ENCODE data around the gene MATN3. TPM values are rescaled to one million over a fixed set of nuclear protein-coding genes. Genes with fewer than 3 reads are reported as not detected.

Gene MATN3
- polyA plus RNA-seq, 1 donor (not counting 4 experiments of a cell fraction or from before 2014, with no cell fraction given): 1.4 TPM

GRCh38 chr2:20061476-20061875, 49.0 kb upstream of the MATN3 start:
- peaks cover 21% of the 10 kb centered on the region for H3K4me1 ChIP-seq (ENCODE audit: control insufficient read depth, extremely low read depth, insufficient read depth, low read length)
- dilution Hi-C loops (cut with MboI; ENCODE audit: extremely low pct_ligation_motif_present, low sequenced_read_pairs): no loop called here
- H3K9ac ChIP-seq (ENCODE audit: control insufficient read depth, extremely low read depth, insufficient read depth, low read length): no peak overlapping the region
- no peaks in the 10 kb centered on the region for H3K27me3 ChIP-seq (ENCODE audit: control insufficient read depth, extremely low read depth, insufficient read depth, low read length)
- no peaks in the 10 kb centered on the region for H3K79me2 ChIP-seq (ENCODE audit: control insufficient read depth, insufficient read depth, low read length)
- no peaks in the 10 kb centered on the region for H3K36me3 ChIP-seq (ENCODE audit: control insufficient read depth in 2 of 2, extremely low read depth in 1 of 2, insufficient read depth in 2 of 2, low read length in 2 of 2)
- H3K9me3 ChIP-seq (ENCODE audit: control insufficient read depth, low read depth, low read length): no peaks in the 10 kb centered on the region
- no peak for TF ChIP-seq EZH2 (IDR thresholded peaks at IDR 0.05; ENCODE audit: low read length)
- TF ChIP-seq CTCF (optimal IDR thresholded peaks at IDR 0.05 in 1 of 3, IDR thresholded peaks at IDR 0.05 in 1 of 3, conservative IDR thresholded peaks at IDR 0.05 in 1 of 3; ENCODE audit: extremely low read depth in 1 of 3, insufficient read depth in 2 of 3, low read length in 3 of 3): no peak
- no peak for FAIRE-seq
- H3K9me1 ChIP-seq (ENCODE audit: control insufficient read depth, extremely low read depth, insufficient read depth, low read length): no peaks in the 10 kb centered on the region
- H2AFZ ChIP-seq (ENCODE audit: control insufficient read depth, low read length): no peak overlapping the region
- no peak for DNase-seq (ENCODE audit: low read depth, low spot score)
- H4K20me1 ChIP-seq (ENCODE audit: control insufficient read depth, extremely low read depth, insufficient read depth, low read length): no peaks in the 10 kb centered on the region
- H3K27ac ChIP-seq (ENCODE audit: control insufficient read depth, insufficient read depth, low read length): no peak overlapping the region
- H3K4me3 ChIP-seq (ENCODE audit: control insufficient read depth in 2 of 3, extremely low read depth in 1 of 3, insufficient read depth in 2 of 3, low read depth in 1 of 3, low read length in 3 of 3): no peak overlapping the region
- H3K4me2 ChIP-seq (ENCODE audit: control insufficient read depth, extremely low read depth, insufficient read depth, low read depth, low read length): no peak overlapping the region

GRCh38 chr2:20060106-20060505, 47.6 kb upstream of the MATN3 start:
- Histone ChIP-seq H3K36me3 (ENCODE audit: control insufficient read depth in 2 of 2, extremely low read depth in 1 of 2, insufficient read depth in 2 of 2, low read length in 2 of 2) (no peaks in the 10 kb centered on the region), H3K4me3 (ENCODE audit: control insufficient read depth in 2 of 3, extremely low read depth in 1 of 3, insufficient read depth in 2 of 3, low read depth in 1 of 3, low read length in 3 of 3) (no peak overlapping the region), H3K9me1 (ENCODE audit: control insufficient read depth, extremely low read depth, insufficient read depth, low read length) (no peaks in the 10 kb centered on the region), H2AFZ (ENCODE audit: control insufficient read depth, low read length) (no peak overlapping the region), H4K20me1 (ENCODE audit: control insufficient read depth, extremely low read depth, insufficient read depth, low read length) (no peaks in the 10 kb centered on the region), H3K79me2 (ENCODE audit: control insufficient read depth, insufficient read depth, low read length) (no peaks in the 10 kb centered on the region), H3K4me2 (ENCODE audit: control insufficient read depth, extremely low read depth, insufficient read depth, low read depth, low read length) (no peak overlapping the region), H3K4me1 (ENCODE audit: control insufficient read depth, extremely low read depth, insufficient read depth, low read length) (peaks cover 7% of the 10 kb centered on the region), H3K9me3 (ENCODE audit: control insufficient read depth, low read depth, low read length) (no peaks in the 10 kb centered on the region), H3K9ac (ENCODE audit: control insufficient read depth, extremely low read depth, insufficient read depth, low read length) (no peak overlapping the region), H3K27me3 (ENCODE audit: control insufficient read depth, extremely low read depth, insufficient read depth, low read length) (no peaks in the 10 kb centered on the region), H3K27ac (ENCODE audit: control insufficient read depth, insufficient read depth, low read length) (no peak overlapping the region)
- FAIRE-seq (no peak), DNase-seq (ENCODE audit: low read depth, low spot score) (no peak)
- dilution Hi-C loops (cut with MboI; ENCODE audit: extremely low pct_ligation_motif_present, low sequenced_read_pairs): no loop called here
- TF ChIP-seq EZH2 (IDR thresholded peaks at IDR 0.05; ENCODE audit: low read length): no peak
- TF ChIP-seq CTCF (optimal IDR thresholded peaks at IDR 0.05 in 1 of 3, IDR thresholded peaks at IDR 0.05 in 1 of 3, conservative IDR thresholded peaks at IDR 0.05 in 1 of 3; ENCODE audit: extremely low read depth in 1 of 3, insufficient read depth in 2 of 3, low read length in 3 of 3): no peak

All from keratinocyte (primary cell).